Measurements from ENCODE around the gene SLC22A6. TPM values are rescaled to one million over a fixed set of nuclear protein-coding genes. Genes with fewer than 3 reads are reported as not detected.
"Not testable (repeated sequence)": the region's sequence is repeated elsewhere in the genome, so short reads cannot be mapped to it uniquely, and the experiment has no call there.

SLC22A6 gene
- total RNA-seq, 4 donors from 2014 or later = not detected

DNA sequence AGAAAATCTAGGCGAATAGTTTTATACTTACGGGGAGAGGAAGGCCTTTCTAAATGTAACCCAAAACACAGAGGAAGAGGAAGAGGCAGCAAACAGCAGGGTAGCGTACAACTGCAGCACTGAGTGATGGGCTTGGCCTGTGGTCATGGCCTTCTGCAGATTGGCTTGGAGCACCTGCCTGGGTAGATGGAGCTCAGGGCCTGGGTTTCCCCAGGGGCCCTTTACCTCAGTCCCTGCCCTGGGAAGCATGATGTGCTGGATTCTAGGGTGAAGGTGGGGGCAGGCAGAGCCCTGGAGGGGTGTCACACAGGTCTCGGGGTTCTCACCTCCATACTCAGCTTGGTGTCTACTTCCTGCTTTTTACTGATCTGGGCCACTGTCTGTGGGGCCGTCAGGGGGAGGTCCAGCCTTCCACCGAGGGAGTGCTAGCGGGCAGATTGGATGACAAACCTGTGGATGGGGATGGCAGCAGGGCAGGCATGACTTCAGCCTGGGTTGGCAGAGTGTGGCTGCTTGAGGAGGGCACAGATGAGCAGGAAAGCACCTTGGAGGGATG is 35.9 kb downstream of the SLC22A6 start:
- TF ChIP-seq, protein P1, sequence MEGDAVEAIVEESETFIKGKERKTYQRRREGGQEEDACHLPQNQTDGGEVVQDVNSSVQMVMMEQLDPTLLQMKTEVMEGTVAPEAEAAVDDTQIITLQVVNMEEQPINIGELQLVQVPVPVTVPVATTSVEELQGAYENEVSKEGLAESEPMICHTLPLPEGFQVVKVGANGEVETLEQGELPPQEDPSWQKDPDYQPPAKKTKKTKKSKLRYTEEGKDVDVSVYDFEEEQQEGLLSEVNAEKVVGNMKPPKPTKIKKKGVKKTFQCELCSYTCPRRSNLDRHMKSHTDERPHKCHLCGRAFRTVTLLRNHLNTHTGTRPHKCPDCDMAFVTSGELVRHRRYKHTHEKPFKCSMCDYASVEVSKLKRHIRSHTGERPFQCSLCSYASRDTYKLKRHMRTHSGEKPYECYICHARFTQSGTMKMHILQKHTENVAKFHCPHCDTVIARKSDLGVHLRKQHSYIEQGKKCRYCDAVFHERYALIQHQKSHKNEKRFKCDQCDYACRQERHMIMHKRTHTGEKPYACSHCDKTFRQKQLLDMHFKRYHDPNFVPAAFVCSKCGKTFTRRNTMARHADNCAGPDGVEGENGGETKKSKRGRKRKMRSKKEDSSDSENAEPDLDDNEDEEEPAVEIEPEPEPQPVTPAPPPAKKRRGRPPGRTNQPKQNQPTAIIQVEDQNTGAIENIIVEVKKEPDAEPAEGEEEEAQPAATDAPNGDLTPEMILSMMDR (IDR thresholded peaks at IDR 0.05) = no peak
- TF ChIP-seq EP300 (IDR thresholded peaks at IDR 0.05) = no peak
- TF ChIP-seq POLR2A (IDR thresholded peaks at IDR 0.05) = no peak
- H3K4me3 ChIP-seq = no peak overlapping the region
- H3K4me1 ChIP-seq = no peaks in the 10 kb centered on the region
- H3K27me3 ChIP-seq = no peaks in the 10 kb centered on the region
- DNase-seq (ENCODE audit: low spot score in 2 of 2) = no peak
- no peak overlapping the region for H3K27ac ChIP-seq
- H3K36me3 ChIP-seq = no peaks in the 10 kb centered on the region
- H3K9me3 ChIP-seq = peaks cover 0 to 8% (median 0%) of the 10 kb centered on the region in 4 donors
- 80% methylated on average over 6 to 7 of the region's 7 CpGs for WGBS, 2 donors

DNA sequence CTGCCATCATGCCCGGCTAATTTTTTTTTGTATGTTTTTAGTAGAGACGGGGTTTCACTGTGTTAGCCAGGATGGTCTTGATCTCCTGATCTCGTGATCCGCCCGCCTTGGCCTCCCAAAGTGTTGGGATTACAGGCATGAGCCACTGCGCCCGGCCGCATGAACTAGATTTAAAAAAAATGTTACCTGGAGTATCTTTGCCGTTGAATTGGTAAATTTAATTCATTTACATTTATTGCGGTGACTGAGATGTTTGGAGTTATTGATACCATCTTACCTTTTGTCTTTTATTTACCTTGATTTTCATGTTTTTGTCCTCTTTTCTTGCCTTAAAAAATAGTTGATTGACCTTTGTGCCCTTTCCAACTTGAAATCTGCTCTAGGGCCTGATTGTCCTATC is 39.2 kb downstream of the SLC22A6 start:
- H3K4me3 ChIP-seq; H3K9me3 ChIP-seq; DNase-seq (ENCODE audit: low spot score in 2 of 2); H3K36me3 ChIP-seq; H3K27ac ChIP-seq; H3K4me1 ChIP-seq; H3K27me3 ChIP-seq: not testable (repeated sequence)
- WGBS, 2 donors = 95 to 98% methylated on average over 10 of the region's 10 CpGs

DNA sequence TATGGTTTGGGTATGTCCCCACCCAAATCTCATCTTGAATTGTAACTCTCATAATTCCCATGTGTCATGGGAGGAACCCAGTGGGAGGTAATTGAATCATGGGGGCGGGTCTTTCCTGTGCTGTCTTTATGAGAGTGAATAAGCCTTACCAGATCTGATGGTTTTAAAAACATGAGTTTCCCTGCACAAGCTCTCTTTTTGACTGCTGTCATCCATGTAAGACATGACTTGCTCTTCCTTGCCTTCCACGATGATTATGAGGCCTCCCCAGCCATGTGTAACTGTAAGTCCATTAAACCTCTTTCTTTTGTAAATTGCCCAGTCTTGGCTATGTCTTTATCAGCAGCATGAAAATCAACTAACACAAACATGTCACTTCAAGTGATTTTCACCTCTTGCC is 47.2 kb downstream of the SLC22A6 start:
- 90 to 96% methylated on average over 2 of the region's 2 CpGs for WGBS, 2 donors
- H3K4me1 ChIP-seq = not testable (repeated sequence)

DNA sequence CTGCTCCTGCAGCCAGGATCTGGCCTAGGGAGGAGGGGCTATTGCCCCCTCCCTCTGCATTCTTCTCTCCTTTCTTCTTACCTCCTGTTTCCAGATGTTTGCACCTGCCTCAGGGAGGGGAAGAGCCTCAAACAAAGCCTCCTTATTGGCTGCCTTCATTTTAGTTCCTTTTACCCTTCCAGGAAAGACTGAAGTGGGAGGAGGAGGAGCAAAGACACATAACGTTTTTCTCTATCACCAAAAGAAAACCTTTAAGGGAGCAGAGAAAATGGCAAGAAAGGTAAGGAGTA is 50.3 kb downstream of the SLC22A6 start:
- Histone ChIP-seq H3K9me3 (no peaks in the 10 kb centered on the region), H3K4me1 (no peaks in the 10 kb centered on the region), H3K4me3 (no peak overlapping the region), H3K27me3 (no peaks in the 10 kb centered on the region), H3K27ac (no peak overlapping the region), H3K36me3 (no peaks in the 10 kb centered on the region)
- no peak for DNase-seq (ENCODE audit: low spot score in 2 of 2)
- TF ChIP-seq POLR2A (IDR thresholded peaks at IDR 0.05) = no peak
- no peak for TF ChIP-seq EP300 (IDR thresholded peaks at IDR 0.05)
- TF ChIP-seq, protein P1 (IDR thresholded peaks at IDR 0.05) = no peak
- WGBS, 2 donors = 20 to 23% methylated on average over 1 of the region's 1 CpG

More for the DNA sequence above, 47.2 kb downstream of the SLC22A6 start:
- H3K36me3 ChIP-seq; H3K4me3 ChIP-seq; H3K9me3 ChIP-seq; DNase-seq (ENCODE audit: low spot score in 2 of 2); H3K27me3 ChIP-seq; H3K27ac ChIP-seq: not testable (repeated sequence)

DNA sequence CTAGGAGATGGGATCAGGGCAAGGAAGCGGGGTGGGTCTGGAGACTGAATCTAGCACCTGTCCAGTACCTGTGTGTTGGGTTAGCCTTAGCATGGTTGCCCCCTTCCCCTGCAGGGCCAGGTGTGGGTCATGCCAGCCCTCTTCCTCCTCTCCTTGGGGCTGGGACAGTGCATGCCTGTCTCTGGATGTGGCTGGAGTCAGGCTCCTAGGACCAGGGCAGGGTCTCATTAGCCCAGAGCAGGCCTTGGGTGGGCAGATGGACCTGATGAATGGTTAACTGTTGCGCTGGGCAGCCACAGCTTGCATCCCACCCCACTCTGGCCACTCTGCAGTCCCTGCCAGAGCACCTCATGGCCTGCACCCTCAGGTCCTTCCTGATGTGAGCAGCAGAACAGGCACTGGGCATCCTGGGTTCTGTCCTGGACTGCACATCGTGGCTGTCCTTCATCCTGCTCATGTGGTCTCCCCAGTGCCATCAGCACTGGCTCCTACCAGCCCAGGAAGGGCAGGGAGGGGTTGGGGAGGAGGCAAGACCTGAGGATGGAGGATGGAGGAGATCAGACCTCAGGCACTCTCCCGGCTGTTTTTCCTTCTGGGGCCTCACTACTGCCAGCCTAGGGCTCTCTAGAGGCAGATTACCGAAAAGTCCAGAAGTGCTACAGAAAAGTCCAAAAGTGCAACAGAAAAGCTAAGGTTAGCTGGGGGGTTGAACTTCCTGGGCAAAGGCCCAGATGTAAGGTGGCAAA is 50.8 kb downstream of the SLC22A6 start:
- WGBS, 2 donors = 82 to 83% methylated on average over 4 to 5 of the region's 5 CpGs
- no peaks in the 10 kb centered on the region for H3K36me3 ChIP-seq
- no peak overlapping the region for H3K4me3 ChIP-seq
- H3K9me3 ChIP-seq = no peaks in the 10 kb centered on the region
- H3K4me1 ChIP-seq = no peaks in the 10 kb centered on the region
- no peak overlapping the region for H3K27ac ChIP-seq
- no peaks in the 10 kb centered on the region for H3K27me3 ChIP-seq
- no peak for TF ChIP-seq EP300 (IDR thresholded peaks at IDR 0.05)
- TF ChIP-seq, protein P1 (IDR thresholded peaks at IDR 0.05) = no peak
- no peak for TF ChIP-seq POLR2A (IDR thresholded peaks at IDR 0.05)
- DNase-seq (ENCODE audit: low spot score in 2 of 2) = no peak

DNA sequence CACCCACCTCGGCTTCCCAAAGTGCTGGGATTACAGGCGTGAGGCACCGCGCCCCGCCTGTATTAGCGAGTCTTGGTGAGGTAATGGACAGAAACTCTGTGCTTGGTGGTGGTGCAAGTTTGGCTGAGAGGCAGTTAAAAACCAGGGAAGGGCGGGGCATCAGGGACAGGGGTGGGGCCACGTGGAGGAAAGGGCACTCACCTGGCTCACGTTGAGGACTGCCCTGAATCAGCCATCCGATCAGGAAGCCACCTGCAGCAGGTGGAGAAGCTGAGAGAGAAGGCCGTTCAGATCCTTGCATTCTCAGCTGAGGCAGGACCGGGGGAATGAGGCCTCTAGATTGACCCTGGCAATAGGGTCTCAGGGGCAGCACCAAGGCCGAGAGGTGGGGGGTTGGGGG is 51.5 kb downstream of the SLC22A6 start:
- no peak overlapping the region for H3K27ac ChIP-seq
- no peaks in the 10 kb centered on the region for H3K9me3 ChIP-seq
- no peaks in the 10 kb centered on the region for H3K4me1 ChIP-seq
- 85 to 86% methylated on average over 13 of the region's 13 CpGs for WGBS, 2 donors
- no peak for DNase-seq (ENCODE audit: low spot score in 2 of 2)
- H3K4me3 ChIP-seq = no peak overlapping the region
- TF ChIP-seq, protein P1 (IDR thresholded peaks at IDR 0.05) = no peak
- no peak for TF ChIP-seq EP300 (IDR thresholded peaks at IDR 0.05)
- TF ChIP-seq POLR2A (IDR thresholded peaks at IDR 0.05) = no peak
- peaks cover 0 to 6% of the 10 kb centered on the region in 2 donors for H3K27me3 ChIP-seq
- H3K36me3 ChIP-seq = no peaks in the 10 kb centered on the region

Data from tibial nerve (tissue), 4 donors.